ENCODE results near the gene CHST9. TPM values are rescaled to one million over a fixed set of nuclear protein-coding genes. Genes with fewer than 3 reads are reported as not detected.

Gene CHST9
- total and polyA plus RNA-seq, 2 of the 4 experiments (the other 2 are of a cell fraction): not detected

GRCh38 chr18:27009293-27009692 lies 175.8 kb downstream of the CHST9 start:
- Histone ChIP-seq H4K5ac (ENCODE audit: low read depth, low read length) (no peak overlapping the region), H2BK5ac (ENCODE audit: low read depth, low read length, poor library complexity, severe bottlenecking) (no peak overlapping the region), H3K4ac (ENCODE audit: low read depth, low read length) (no peak overlapping the region), H3K23ac (ENCODE audit: low read depth, low read length) (no peak overlapping the region), H3K4me3 (ENCODE audit: insufficient read depth, low read depth, low read length) (no peak overlapping the region), H2BK15ac (ENCODE audit: low read depth, low read length) (no peak overlapping the region), H3K27me3 (ENCODE audit: control insufficient read depth, insufficient read depth, low read length) (no peaks in the 10 kb centered on the region), H4K8ac (ENCODE audit: low read depth in 2 of 2, low read length in 2 of 2) (no peak overlapping the region), H4K91ac (ENCODE audit: insufficient read depth, low read depth, low read length) (no peak overlapping the region), H3K36me3 (ENCODE audit: control insufficient read depth, insufficient read depth, low read length) (no peaks in the 10 kb centered on the region), H3K27ac (ENCODE audit: insufficient read depth, low read length) (no peak overlapping the region), H3K4me2 (ENCODE audit: low read depth, low read length) (no peak overlapping the region), H3K9ac (ENCODE audit: low read depth, low read length) (no peak overlapping the region), H3K14ac (replicated peaks; ENCODE audit: low read depth, low read length) (no peak overlapping the region), H2AK5ac (ENCODE audit: low read depth, low read length) (no peak overlapping the region), H3K4me1 (ENCODE audit: control insufficient read depth, insufficient read depth, low read length) (no peaks in the 10 kb centered on the region), H3K9me3 (ENCODE audit: control insufficient read depth, insufficient read depth, low read length) (no peaks in the 10 kb centered on the region), H3K56ac (ENCODE audit: extremely low read depth, insufficient read depth, low read length) (no peak overlapping the region), H4K20me1 (ENCODE audit: insufficient read depth, low read length) (no peaks in the 10 kb centered on the region), H2AFZ (replicated peaks; ENCODE audit: low read length, poor library complexity) (no peak overlapping the region), H3K18ac (ENCODE audit: low read depth, low read length) (no peak overlapping the region), H2BK20ac (ENCODE audit: low read depth, low read length) (no peak overlapping the region), H2AK9ac (replicated peaks; ENCODE audit: low read depth, low read length, poor library complexity) (no peak overlapping the region), H2BK120ac (ENCODE audit: low read depth, low read length) (no peak overlapping the region), H3K9me1 (ENCODE audit: insufficient read depth, low read length) (no peaks in the 10 kb centered on the region), H3K79me1 (ENCODE audit: low read depth in 1 of 2, low read length in 2 of 2) (no peaks in the 10 kb centered on the region)
- POLR2A ChIA-PET (ENCODE audit: unreplicated experiment): no interaction called here
- CTCF ChIA-PET: no interaction called here
- no peak for DNase-seq
- TF ChIP-seq NFE2L2 (IDR thresholded peaks at IDR 0.05; ENCODE audit: low read depth, low read length): peak; percentile 24; the same call in 1 of the 2 replicates
- no peak for TF ChIP-seq CTCF (conservative IDR thresholded peaks at IDR 0.05; ENCODE audit: low read depth, low read length)
- dilution Hi-C loops (cut with HindIII; ENCODE audit: low sequenced_read_pairs, unreplicated experiment) (no loop called here), in situ Hi-C loops (cut with MboI; ENCODE audit: low sequenced_read_pairs) (no loop called here), intact Hi-C loops (cut with micrococcal nuclease) (loop anchor here (10.0 kb wide), 1 partner anchor 624 kb away; no protein-coding TSS in a partner anchor)
- ATAC-seq (ENCODE audit: low read depth): no peak
- no TSS peak for BruUV-seq (replicated peaks)
- WGBS, 2 experiments (ENCODE audit: extremely low coverage in 2 of 2, insufficient read length in 1 of 2): no CpG with 5 or more reads among the region's 1 CpG

All from IMR-90 (cell line).